Heart left ventricle (tissue), 16 donors: ENCODE data around the gene ANK3. TPM values are rescaled to one million over a fixed set of nuclear protein-coding genes. Genes with fewer than 3 reads are reported as not detected.

Source experiments
- ATAC-seq, 4 donors: fragments of 200-7000 bp; cut with Tn5 transposase; one replicate each; pipeline ENCODE4 v1.9.1; 2020 to 2022; ENCODE audit warnings: moderate library complexity in 4 of 4, mild to moderate bottlenecking in 3 of 4, moderate number of reproducible peaks in 1 of 4
- DNase-seq, 5 donors: peaks; one replicate each; pipeline ENCODE4 v3.0.0-alpha.2; 2020
- H3K27ac ChIP-seq, 12 donors: fragments of 200-600 bp; sonication (generic) in 4 of 12; one replicate each; pipeline versions ENCODE4 v1.5.0 to v1.8.0; 2016 to 2022; ENCODE audit warnings: mild to moderate bottlenecking in 2 of 12
- H3K27me3 ChIP-seq, 9 donors: fragments of 200-600 bp; sonication (generic) in 2 of 9; one replicate each; pipeline versions ENCODE4 v1.5.1 to v1.8.0; 2016 to 2022; ENCODE audit warnings: mild to moderate bottlenecking in 3 of 9
- H3K36me3 ChIP-seq, 9 donors: fragments of 200-600 bp; sonication (generic) in 2 of 9; one replicate each; pipeline versions ENCODE4 v1.5.0 to v1.8.0; 2018 to 2022; ENCODE audit warnings: mild to moderate bottlenecking in 2 of 9
- H3K4me1 ChIP-seq, 12 donors: fragments of 200-600 bp; sonication (generic) in 4 of 12; one replicate each; pipeline versions ENCODE4 v1.5.0 to v1.8.0; 2016 to 2022; ENCODE audit warnings: mild to moderate bottlenecking in 3 of 12
- H3K4me3 ChIP-seq, 12 donors: fragments of 200-600 bp; sonication (generic) in 4 of 12; one replicate each; pipeline versions ENCODE4 v1.5.0 to v1.8.0; 2017 to 2022; ENCODE audit warnings: mild to moderate bottlenecking in 9 of 12, moderate library complexity in 4 of 12
- H3K9me3 ChIP-seq, 12 donors: fragments of 200-600 bp; sonication (generic) in 4 of 12; one replicate each; pipeline versions ENCODE4 v1.5.0 to v1.8.0; 2016 to 2022; ENCODE audit warnings: mild to moderate bottlenecking in 1 of 12
- CTCF ChIP-seq, 12 donors: fragments of 200-600 bp; sonication (generic) in 4 of 12; IDR thresholded peaks; one replicate each; pipeline versions ENCODE4 v1.5.0 to v1.8.0; 2018 to 2022; ENCODE audit warnings: antibody characterized with exemption in 12 of 12, mild to moderate bottlenecking in 5 of 12
- POLR2A ChIP-seq, 2 donors: fragments of 450-650 bp; IDR thresholded peaks; one replicate each; pipeline ENCODE4 v1.6.1; 2017; ENCODE audit warnings: antibody characterized with exemption in 2 of 2, mild to moderate bottlenecking in 2 of 2, moderate library complexity in 2 of 2
- WGBS, 4 donors: extraction: QIAGEN DNeasy Blood & Tissue Kit in 2 of 4; methylation state at CpG; one replicate each; pipeline versions ENCODE4 v1.1.5 to v1.1.7; 2013 to 2018; 5-methylcytosine and 5-hydroxymethylcytosine counted together
- intact Hi-C, 10 donors: fragments of 100-400 bp; cut with DNase I; formaldehyde crosslinking; loops; one replicate each; pipeline versions ENCODE4 v1.11.1 to v1.14.2; 2022
- polyA plus RNA-seq, 2 donors: library from polyadenylated mRNA; stranded (reverse); fragments of 200-250 nt; gene quantifications; one replicate each; pipeline ENCODE4 v1.2.3, GENCODE V29; 2013
- total RNA-seq, 9 donors: library from RNA; depleted of rRNA in 2 of 9; stranded (reverse); fragments of >200 nt in 2 of 9; fragmentation: NEBNext Ultra II Directional in 3 of 9; extraction: Animal tissue kit (Norgen Biotek cat#: 25700) in 3 of 9; gene quantifications; one replicate each; pipeline versions ENCODE4 v1.1.0 to v1.2.4, GENCODE V29; 2016 to 2023
- donor health status: ischemic (EF 13 %, LVEDD 7.1; RV severe dilation, severe dysfunction).
- donor health status: healthy with polysubstance abuse.
- donor health status: DM: no; HTN: yes; CAD: no.
- donor health status: DM: no; HTN: no; CAD: no.
- donor health status: ischemic (EF 25% LVEDD 6.9; RV normal size, moderate dysfunction).
- donor health status: ischemic (EF 25% LVEDD 5.7; RV mildly dilated, moderate dysfunction).
- donor health status: healthy.
- donor health status: DM: yes; HTN: yes; CAD: no.
- donor health status: ischemic (EF 35%, LVEDD 5.7; RV mildly dilated, moderate dysfunction).
- donor health status: nonischemic (EF 11% LVEDD 7.7; RV severe dilation, severe dysfunction).
- donor health status: DM: yes; HTN: yes; CAD: no.
- donor health status: PGD.
- donor health status: ischemic (EF 29% LVEDD 5.4; RV normal size, mild dysfunction).
- donor health status: nonischemic (EF 23%, LVEDD 6.1; RV moderate dilation, normal function).

ANK3 gene
- total and polyA plus RNA-seq, 11 donors = 33.8 to 576 (median 239) TPM

- H3K9me3 ChIP-seq = no peaks in the 10 kb centered on the region
- H3K36me3 ChIP-seq = no peaks in the 10 kb centered on the region
- TF ChIP-seq CTCF (IDR thresholded peaks at IDR 0.05) = no peak
- TF ChIP-seq POLR2A (IDR thresholded peaks at IDR 0.05) = no peak
- H3K27me3 ChIP-seq = no peaks in the 10 kb centered on the region
- peaks cover 0 to 10% (median 0%) of the 10 kb centered on the region in 12 donors for H3K4me1 ChIP-seq
- no peak overlapping the region for H3K4me3 ChIP-seq
- no peak overlapping the region for H3K27ac ChIP-seq
- ATAC-seq (no peak), DNase-seq (no peak)
- intact Hi-C loops = no loop called here
Measured at GRCh38 chr10:59995862-59996261, 393.8 kb downstream of the ANK3 start.

- H3K27me3 ChIP-seq = no peaks in the 10 kb centered on the region
- DNase-seq (no peak), ATAC-seq (no peak)
- no peaks in the 10 kb centered on the region for H3K9me3 ChIP-seq
- WGBS, 4 donors = 75 to 82% (median 78%) methylated on average over 1 of the region's 1 CpG
- intact Hi-C loops = no loop called here
- peaks cover 0 to 10% (median 0%) of the 10 kb centered on the region in 12 donors for H3K4me1 ChIP-seq
- no peak for TF ChIP-seq POLR2A (IDR thresholded peaks at IDR 0.05)
- TF ChIP-seq CTCF (IDR thresholded peaks at IDR 0.05) = no peak
- H3K27ac ChIP-seq = no peak overlapping the region
- no peak overlapping the region for H3K4me3 ChIP-seq
- H3K36me3 ChIP-seq = no peaks in the 10 kb centered on the region
Measured at GRCh38 chr10:59993931-59994330, 395.7 kb downstream of the ANK3 start.

- no peak overlapping the region for H3K4me3 ChIP-seq
Measured at GRCh38 chr10:59991661-59992060, 398.0 kb downstream of the ANK3 start.

GRCh38 chr10:59991117-59991516, 398.6 kb downstream of the ANK3 start:
- Histone ChIP-seq H3K27ac (no peak overlapping the region), H3K9me3 (peaks cover 0 to 7% (median 0%) of the 10 kb centered on the region in 12 donors), H3K27me3 (no peaks in the 10 kb centered on the region), H3K4me1 (peaks cover 0 to 10% (median 0%) of the 10 kb centered on the region in 12 donors), H3K4me3 (no peak overlapping the region), H3K36me3 (no peaks in the 10 kb centered on the region)
- intact Hi-C loops = no loop called here
- TF ChIP-seq POLR2A (IDR thresholded peaks at IDR 0.05) = no peak
- DNase-seq (no peak), ATAC-seq (no peak)

More at GRCh38 chr10:59991661-59992060, 398.0 kb downstream of the ANK3 start:
- H3K4me1 ChIP-seq = peaks cover 0 to 10% (median 0%) of the 10 kb centered on the region in 12 donors
- 32 to 33% (median 33%) methylated on average over 3 of the region's 3 CpGs for WGBS, 4 donors
- no peak overlapping the region for H3K27ac ChIP-seq
- intact Hi-C loops = no loop called here
- no peaks in the 10 kb centered on the region for H3K27me3 ChIP-seq
- peak; percentile 64 to 84 (median 79) for ATAC-seq
- H3K36me3 ChIP-seq = no peaks in the 10 kb centered on the region
- peaks cover 0 to 7% (median 0%) of the 10 kb centered on the region in 12 donors for H3K9me3 ChIP-seq
- TF ChIP-seq CTCF (IDR thresholded peaks at IDR 0.05) (no peak), POLR2A (IDR thresholded peaks at IDR 0.05) (no peak)
- DNase-seq = peak in 1 of 5 donors; percentile 33

- intact Hi-C loops = no loop called here
- ATAC-seq = no peak
- Histone ChIP-seq H3K9me3 (peaks cover 0 to 7% (median 0%) of the 10 kb centered on the region in 12 donors), H3K36me3 (no peaks in the 10 kb centered on the region), H3K27ac (no peak overlapping the region), H3K4me1 (no peaks in the 10 kb centered on the region), H3K4me3 (no peak overlapping the region), H3K27me3 (no peaks in the 10 kb centered on the region)
- no peak for DNase-seq
- no peak for TF ChIP-seq POLR2A (IDR thresholded peaks at IDR 0.05)
- no peak for TF ChIP-seq CTCF (IDR thresholded peaks at IDR 0.05)
Measured at GRCh38 chr10:59985639-59986038, 404.0 kb downstream of the ANK3 start.
